ENCODE data around the gene NTRK1. TPM values are rescaled to one million over a fixed set of nuclear protein-coding genes. Genes with fewer than 3 reads are reported as not detected.

NTRK1 gene
- total RNA-seq, 4 donors from 2014 or later: 0.23 TPM; not detected in 3

DNA sequence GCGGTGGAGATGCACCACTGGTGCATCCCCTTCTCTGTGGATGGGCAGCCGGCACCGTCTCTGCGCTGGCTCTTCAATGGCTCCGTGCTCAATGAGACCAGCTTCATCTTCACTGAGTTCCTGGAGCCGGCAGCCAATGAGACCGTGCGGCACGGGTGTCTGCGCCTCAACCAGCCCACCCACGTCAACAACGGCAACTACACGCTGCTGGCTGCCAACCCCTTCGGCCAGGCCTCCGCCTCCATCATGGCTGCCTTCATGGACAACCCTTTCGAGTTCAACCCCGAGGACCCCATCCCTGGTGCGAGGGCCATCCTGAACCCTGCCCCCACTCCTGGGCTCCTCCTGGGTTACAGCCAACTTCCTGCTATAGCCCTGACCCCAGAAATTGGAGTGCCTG lies 13.0 kb downstream of the NTRK1 start:
- 91 to 95% methylated on average over 18 of the region's 18 CpGs for WGBS, 2 donors
- TF ChIP-seq POLR2A (IDR thresholded peaks at IDR 0.05): no peak
- TF ChIP-seq, protein P1, sequence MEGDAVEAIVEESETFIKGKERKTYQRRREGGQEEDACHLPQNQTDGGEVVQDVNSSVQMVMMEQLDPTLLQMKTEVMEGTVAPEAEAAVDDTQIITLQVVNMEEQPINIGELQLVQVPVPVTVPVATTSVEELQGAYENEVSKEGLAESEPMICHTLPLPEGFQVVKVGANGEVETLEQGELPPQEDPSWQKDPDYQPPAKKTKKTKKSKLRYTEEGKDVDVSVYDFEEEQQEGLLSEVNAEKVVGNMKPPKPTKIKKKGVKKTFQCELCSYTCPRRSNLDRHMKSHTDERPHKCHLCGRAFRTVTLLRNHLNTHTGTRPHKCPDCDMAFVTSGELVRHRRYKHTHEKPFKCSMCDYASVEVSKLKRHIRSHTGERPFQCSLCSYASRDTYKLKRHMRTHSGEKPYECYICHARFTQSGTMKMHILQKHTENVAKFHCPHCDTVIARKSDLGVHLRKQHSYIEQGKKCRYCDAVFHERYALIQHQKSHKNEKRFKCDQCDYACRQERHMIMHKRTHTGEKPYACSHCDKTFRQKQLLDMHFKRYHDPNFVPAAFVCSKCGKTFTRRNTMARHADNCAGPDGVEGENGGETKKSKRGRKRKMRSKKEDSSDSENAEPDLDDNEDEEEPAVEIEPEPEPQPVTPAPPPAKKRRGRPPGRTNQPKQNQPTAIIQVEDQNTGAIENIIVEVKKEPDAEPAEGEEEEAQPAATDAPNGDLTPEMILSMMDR (IDR thresholded peaks at IDR 0.05): no peak

DNA sequence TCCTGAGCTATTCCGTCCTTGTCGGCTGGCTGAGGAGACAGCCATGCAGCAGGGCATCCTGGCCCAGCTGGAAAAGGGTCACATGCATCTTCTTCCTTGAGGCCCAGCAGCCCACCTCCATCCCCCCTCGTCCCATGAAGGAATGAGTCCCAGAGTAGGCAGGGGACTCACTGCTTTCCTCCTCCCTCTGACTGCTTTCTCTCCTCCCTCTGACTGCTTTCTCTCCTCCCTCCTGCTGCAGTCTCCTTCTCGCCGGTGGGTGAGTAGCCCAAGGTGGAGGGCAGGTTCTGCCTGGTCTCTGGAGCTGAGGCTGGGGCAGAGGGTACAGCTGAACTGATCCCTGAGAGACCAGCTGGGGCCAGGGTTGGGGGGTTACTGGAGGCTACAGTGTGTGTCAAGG lies 13.5 kb downstream of the NTRK1 start:
- 93 to 95% methylated on average over 3 to 5 of the region's 5 CpGs for WGBS, 2 donors
- no peak for TF ChIP-seq POLR2A (IDR thresholded peaks at IDR 0.05)
- TF ChIP-seq, protein P1 (IDR thresholded peaks at IDR 0.05): no peak
- intact Hi-C loops (cut with DNase I; ENCODE audit: low total_unique reads): no loop called here
- no peak overlapping the region for H3K4me3 ChIP-seq (ENCODE audit: low read depth, poor library complexity, severe bottlenecking)
- DNase-seq (ENCODE audit: low spot score in 2 of 2): no peak

More for the DNA sequence above, 13.0 kb downstream of the NTRK1 start:
- intact Hi-C loops (cut with DNase I; ENCODE audit: low total_unique reads): no loop called here
- H3K4me3 ChIP-seq (ENCODE audit: low read depth, poor library complexity, severe bottlenecking): no peak overlapping the region
- no peak for DNase-seq (ENCODE audit: low spot score in 2 of 2)

DNA sequence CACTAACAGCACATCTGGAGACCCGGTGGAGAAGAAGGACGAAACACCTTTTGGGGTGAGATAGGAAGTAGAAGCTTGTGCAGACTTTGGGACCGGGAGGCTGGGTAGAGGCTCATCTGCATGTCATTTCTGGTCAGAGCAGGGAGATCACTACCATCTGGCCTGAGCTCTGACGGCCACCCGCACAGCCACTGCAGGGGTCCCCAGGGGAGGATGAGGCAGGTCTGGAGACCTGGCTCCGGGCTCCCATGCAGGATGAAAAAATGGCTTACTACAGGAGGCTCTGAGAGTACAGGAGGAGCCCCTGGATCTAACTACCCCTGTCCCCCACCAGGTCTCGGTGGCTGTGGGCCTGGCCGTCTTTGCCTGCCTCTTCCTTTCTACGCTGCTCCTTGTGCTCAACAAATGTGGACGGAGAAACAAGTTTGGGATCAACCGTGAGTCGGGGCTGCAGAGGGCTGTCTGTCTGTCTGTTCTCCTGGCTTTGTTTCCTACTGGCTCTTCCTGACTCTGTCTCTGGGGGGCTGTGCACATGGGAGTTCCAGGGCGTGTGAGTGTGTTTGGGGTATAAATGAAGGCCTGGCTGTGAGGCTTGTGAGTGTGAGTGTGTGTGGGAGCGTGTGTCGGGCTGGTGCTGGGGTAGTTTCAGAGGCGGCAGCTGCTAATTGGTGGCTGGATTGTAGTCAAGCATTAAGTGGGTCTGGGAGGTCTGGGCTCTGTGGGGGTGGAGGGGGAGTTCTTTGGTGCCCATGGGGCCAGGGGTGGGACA lies 14.1 kb downstream of the NTRK1 start:
- H3K4me3 ChIP-seq (ENCODE audit: low read depth, poor library complexity, severe bottlenecking): no peak overlapping the region
- intact Hi-C loops (cut with DNase I; ENCODE audit: low total_unique reads): no loop called here
- 81 to 83% methylated on average over 16 of the region's 16 CpGs for WGBS, 2 donors
- TF ChIP-seq, protein P1 (IDR thresholded peaks at IDR 0.05): no peak
- TF ChIP-seq POLR2A (IDR thresholded peaks at IDR 0.05): no peak
- no peak for DNase-seq (ENCODE audit: low spot score in 2 of 2)

DNA sequence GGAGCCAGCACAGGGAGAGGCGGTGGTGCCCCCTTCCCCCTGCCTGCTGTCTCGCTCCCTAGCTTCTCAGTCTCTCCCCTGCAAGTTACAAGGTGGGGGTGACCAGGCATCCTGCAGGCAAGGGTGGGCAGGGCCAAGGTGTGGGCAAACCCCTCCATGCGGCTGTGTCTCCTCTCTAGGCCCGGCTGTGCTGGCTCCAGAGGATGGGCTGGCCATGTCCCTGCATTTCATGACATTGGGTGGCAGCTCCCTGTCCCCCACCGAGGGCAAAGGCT lies 14.6 kb downstream of the NTRK1 start:
- intact Hi-C loops (cut with DNase I; ENCODE audit: low total_unique reads): no loop called here
- DNase-seq (ENCODE audit: low spot score in 2 of 2): no peak
- no peak overlapping the region for H3K4me3 ChIP-seq (ENCODE audit: low read depth, poor library complexity, severe bottlenecking)
- TF ChIP-seq, protein P1 (IDR thresholded peaks at IDR 0.05): no peak
- no peak for TF ChIP-seq POLR2A (IDR thresholded peaks at IDR 0.05)
- 67 to 83% methylated on average over 2 to 5 of the region's 5 CpGs for WGBS, 2 donors

DNA sequence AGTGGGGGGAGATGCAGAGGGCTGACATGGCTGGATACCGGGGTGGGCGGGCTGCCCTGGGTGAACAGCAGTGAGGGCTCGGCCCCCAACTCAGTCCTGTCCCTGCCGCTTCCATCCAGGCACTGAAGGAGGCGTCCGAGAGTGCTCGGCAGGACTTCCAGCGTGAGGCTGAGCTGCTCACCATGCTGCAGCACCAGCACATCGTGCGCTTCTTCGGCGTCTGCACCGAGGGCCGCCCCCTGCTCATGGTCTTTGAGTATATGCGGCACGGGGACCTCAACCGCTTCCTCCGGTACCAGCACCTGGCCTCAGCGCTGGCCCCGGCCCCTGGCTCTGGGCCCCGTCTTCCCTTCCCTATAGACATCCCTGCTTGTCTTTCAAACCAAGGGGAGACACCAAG lies 15.6 kb downstream of the NTRK1 start:
- no peak for DNase-seq (ENCODE audit: low spot score in 2 of 2)
- no peak for TF ChIP-seq POLR2A (IDR thresholded peaks at IDR 0.05)
- TF ChIP-seq, protein P1 (IDR thresholded peaks at IDR 0.05): no peak
- no peak overlapping the region for H3K4me3 ChIP-seq (ENCODE audit: low read depth, poor library complexity, severe bottlenecking)
- intact Hi-C loops (cut with DNase I; ENCODE audit: low total_unique reads): no loop called here
- 44 to 51% methylated on average over 7 to 21 of the region's 21 CpGs for WGBS, 2 donors

Data from lower leg skin (tissue), 4 donors.